Fibroblast of peridontal ligament (primary cell): Measurements from ENCODE around the gene LEMD3.

Source experiments
- DNase-seq: peaks from one replicate; pipeline ENCODE4 v3.0.0-alpha.2; 2010; ENCODE audit errors: extremely low read depth

Gene LEMD3

GRCh38 chr12:65169320-65170208, at the start of gene LEMD3:
Gene LEMD3 (plus strand): TSS chr12:65169583. CDS start chr12:65169597, 14 bp downstream.
- peak; percentile 83 for DNase-seq

GRCh38 chr12:65121049-65121955, 48.1 kb upstream of the LEMD3 start, which contains the start of gene WIF1:
Gene WIF1 (minus strand): TSS chr12:65121305. CDS start chr12:65121191, 114 bp downstream.
- no peak for DNase-seq

- DNase-seq, result no peak
Observed at GRCh38 chr12:65121956-65122469, 47.4 kb upstream of the LEMD3 start.

GRCh38 chr12:65122703-65123102, 46.7 kb upstream of the LEMD3 start:
- DNase-seq, result no peak

GRCh38 chr12:65123435-65124063, 45.8 kb upstream of the LEMD3 start:
- peak; percentile 58 for DNase-seq

GRCh38 chr12:65125247-65125646, 44.1 kb upstream of the LEMD3 start:
- DNase-seq, result no peak

- no peak for DNase-seq
Observed at GRCh38 chr12:65125975-65126374, 43.4 kb upstream of the LEMD3 start.

- DNase-seq, result no peak
Observed at GRCh38 chr12:65126482-65126881, 42.9 kb upstream of the LEMD3 start.

- no peak for DNase-seq
Observed at GRCh38 chr12:65133879-65134278, 35.5 kb upstream of the LEMD3 start.

GRCh38 chr12:65139389-65139788, 30.0 kb upstream of the LEMD3 start:
- no peak for DNase-seq

- no peak for DNase-seq
Observed at GRCh38 chr12:65140738-65141137, 28.6 kb upstream of the LEMD3 start.

GRCh38 chr12:65147312-65147905, 22.0 kb upstream of the LEMD3 start:
- DNase-seq, result no peak

- DNase-seq, result no peak
Observed at GRCh38 chr12:65152012-65152411, 17.4 kb upstream of the LEMD3 start.

GRCh38 chr12:65152596-65152995, 16.8 kb upstream of the LEMD3 start:
- peak; percentile 56 for DNase-seq

GRCh38 chr12:65155784-65156183, 13.6 kb upstream of the LEMD3 start:
- DNase-seq, result no peak

GRCh38 chr12:65156366-65156841, 13.0 kb upstream of the LEMD3 start:
- DNase-seq, result peak; percentile 17

- no peak for DNase-seq
Observed at GRCh38 chr12:65157091-65157490, 12.3 kb upstream of the LEMD3 start.

- no peak for DNase-seq
Observed at GRCh38 chr12:65162609-65163008, 6.8 kb upstream of the LEMD3 start.

- no peak for DNase-seq
Observed at GRCh38 chr12:65164244-65164643, 5.1 kb upstream of the LEMD3 start.

- DNase-seq, result no peak
Observed at GRCh38 chr12:65164774-65165173, 4.6 kb upstream of the LEMD3 start.

GRCh38 chr12:65168681-65169319, 583 bp upstream of the LEMD3 start:
- peak; percentile 8 for DNase-seq
